Measurements from ENCODE around the gene ZNF831. TPM values are rescaled to one million over a fixed set of nuclear protein-coding genes. Genes with fewer than 3 reads are reported as not detected.
A peak's percentile ranks its signal among the peaks of the same experiment; 100 is the strongest.

The ZNF831 gene
- total RNA-seq, 1 experiment from 2014 or later, result not detected

DNA sequence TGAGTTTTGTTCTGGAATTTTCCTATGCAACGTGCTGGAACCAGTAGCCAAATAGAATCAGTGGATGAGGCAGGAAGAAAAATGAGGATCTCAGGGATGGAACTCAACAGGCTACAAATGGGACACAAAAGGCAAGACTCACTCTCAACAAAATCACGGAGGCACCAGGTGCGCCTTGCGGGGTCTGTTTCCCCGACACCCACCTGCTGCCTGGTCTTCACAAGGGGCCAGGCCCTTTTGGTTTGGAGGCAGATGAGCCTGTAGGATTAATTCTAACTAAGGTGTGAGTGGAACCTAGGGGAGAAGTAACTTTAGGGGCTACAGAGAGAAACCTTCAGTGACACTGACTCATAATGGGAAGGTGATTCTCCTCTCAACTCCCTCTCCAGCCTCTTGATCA, 56.5 kb downstream of the ZNF831 start:
- no peak overlapping the region for H3K4me3 Mint-ChIP-seq (ENCODE audit: low read depth, unreplicated experiment)
- TF ChIP-seq, protein P1, sequence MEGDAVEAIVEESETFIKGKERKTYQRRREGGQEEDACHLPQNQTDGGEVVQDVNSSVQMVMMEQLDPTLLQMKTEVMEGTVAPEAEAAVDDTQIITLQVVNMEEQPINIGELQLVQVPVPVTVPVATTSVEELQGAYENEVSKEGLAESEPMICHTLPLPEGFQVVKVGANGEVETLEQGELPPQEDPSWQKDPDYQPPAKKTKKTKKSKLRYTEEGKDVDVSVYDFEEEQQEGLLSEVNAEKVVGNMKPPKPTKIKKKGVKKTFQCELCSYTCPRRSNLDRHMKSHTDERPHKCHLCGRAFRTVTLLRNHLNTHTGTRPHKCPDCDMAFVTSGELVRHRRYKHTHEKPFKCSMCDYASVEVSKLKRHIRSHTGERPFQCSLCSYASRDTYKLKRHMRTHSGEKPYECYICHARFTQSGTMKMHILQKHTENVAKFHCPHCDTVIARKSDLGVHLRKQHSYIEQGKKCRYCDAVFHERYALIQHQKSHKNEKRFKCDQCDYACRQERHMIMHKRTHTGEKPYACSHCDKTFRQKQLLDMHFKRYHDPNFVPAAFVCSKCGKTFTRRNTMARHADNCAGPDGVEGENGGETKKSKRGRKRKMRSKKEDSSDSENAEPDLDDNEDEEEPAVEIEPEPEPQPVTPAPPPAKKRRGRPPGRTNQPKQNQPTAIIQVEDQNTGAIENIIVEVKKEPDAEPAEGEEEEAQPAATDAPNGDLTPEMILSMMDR (IDR thresholded peaks at IDR 0.05; ENCODE audit: unreplicated experiment), result no peak
- H3K4me1 Mint-ChIP-seq (ENCODE audit: low read depth, unreplicated experiment), result peaks cover 10% of the 10 kb centered on the region
- H3K9me3 Mint-ChIP-seq (ENCODE audit: low read depth, unreplicated experiment), result no peaks in the 10 kb centered on the region
- H3K27ac Mint-ChIP-seq (ENCODE audit: unreplicated experiment), result no peak overlapping the region
- no TSS peak for BruUV-seq (replicated peaks)
- DNase-seq, result no peak
- CTCF ChIA-PET, result no interaction called here
- peaks cover 6% of the 10 kb centered on the region for H3K36me3 Mint-ChIP-seq (ENCODE audit: insufficient read depth, unreplicated experiment)
- intact Hi-C loops (cut with micrococcal nuclease; ENCODE audit: unreplicated experiment), result loop anchor here (5.0 to 10.0 kb wide), 3 partner anchors 165 to 237 kb away; no protein-coding TSS in a partner anchor
- peaks cover 100% of the 10 kb centered on the region for H3K27me3 Mint-ChIP-seq (ENCODE audit: unreplicated experiment)

- CTCF ChIA-PET, result interaction anchor here (0.5 to 2.0 kb wide), 7 partner anchors 17 to 378 kb away, joined by 3 to 19 read pairs (median 4); no protein-coding TSS in a partner anchor
- Mint-ChIP-seq H3K4me1 (ENCODE audit: low read depth, unreplicated experiment) (peaks cover 10% of the 10 kb centered on the region), H3K9me3 (ENCODE audit: low read depth, unreplicated experiment) (no peaks in the 10 kb centered on the region), H3K27me3 (ENCODE audit: unreplicated experiment) (peaks cover 100% of the 10 kb centered on the region), H3K27ac (ENCODE audit: unreplicated experiment) (no peak overlapping the region), H3K4me3 (ENCODE audit: low read depth, unreplicated experiment) (no peak overlapping the region), H3K36me3 (ENCODE audit: insufficient read depth, unreplicated experiment) (peaks cover 6% of the 10 kb centered on the region)
- BruUV-seq (replicated peaks), result no TSS peak
- TF ChIP-seq, protein P1 (IDR thresholded peaks at IDR 0.05; ENCODE audit: unreplicated experiment), result no peak
- intact Hi-C loops (cut with micrococcal nuclease; ENCODE audit: unreplicated experiment), result loop anchor here (5.0 to 10.0 kb wide), 3 partner anchors 166 to 236 kb away; no protein-coding TSS in a partner anchor
- no peak for DNase-seq
These were observed 57.6 kb downstream of the ZNF831 start for GRCh38 chr20:59221049-59221706.

DNA sequence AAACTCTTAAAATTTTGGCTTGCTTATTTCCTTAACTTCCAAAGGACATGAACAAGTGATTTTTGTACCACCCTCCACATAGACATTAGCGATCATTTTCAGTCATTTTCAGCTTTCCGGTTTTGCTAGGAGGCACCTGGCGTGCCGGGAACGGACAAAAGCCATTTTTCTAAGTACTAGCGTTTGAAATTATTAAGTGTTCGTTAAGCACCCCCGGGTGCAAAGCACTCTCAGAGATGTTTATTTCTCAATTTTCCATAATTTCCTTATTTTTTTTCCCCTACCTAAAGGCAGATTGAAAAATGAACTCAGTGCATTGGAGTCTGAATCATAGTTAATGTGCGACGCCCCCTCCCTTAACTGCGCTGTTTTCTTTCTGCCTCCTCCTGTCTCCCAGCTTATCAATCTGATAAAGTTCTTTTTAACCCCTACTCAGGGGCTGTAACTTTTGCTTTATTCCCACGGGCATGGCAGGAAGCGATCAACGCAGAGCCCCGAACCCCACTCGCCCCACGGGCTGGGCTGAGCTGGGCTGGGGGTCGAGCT, 58.2 kb downstream of the ZNF831 start:
- Mint-ChIP-seq H3K4me1 (ENCODE audit: low read depth, unreplicated experiment) (peaks cover 10% of the 10 kb centered on the region), H3K27me3 (ENCODE audit: unreplicated experiment) (peaks cover 100% of the 10 kb centered on the region), H3K4me3 (ENCODE audit: low read depth, unreplicated experiment) (peak overlapping the region; percentile 60), H3K9me3 (ENCODE audit: low read depth, unreplicated experiment) (no peaks in the 10 kb centered on the region), H3K36me3 (ENCODE audit: insufficient read depth, unreplicated experiment) (peaks cover 6% of the 10 kb centered on the region), H3K27ac (ENCODE audit: unreplicated experiment) (no peak overlapping the region)
- TF ChIP-seq, protein P1 (IDR thresholded peaks at IDR 0.05; ENCODE audit: unreplicated experiment), result no peak
- DNase-seq, result no peak
- intact Hi-C loops (cut with micrococcal nuclease; ENCODE audit: unreplicated experiment), result loop anchor here (1.0 to 10.0 kb wide), 5 partner anchors 134 to 351 kb away; no protein-coding TSS in a partner anchor
- CTCF ChIA-PET, result interaction anchor here (0.5 to 2.0 kb wide), 16 partner anchors 8 to 378 kb away, joined by 3 to 19 read pairs (median 4); partner anchors contain the start of gene PRELID3B
- no TSS peak for BruUV-seq (replicated peaks)

DNA sequence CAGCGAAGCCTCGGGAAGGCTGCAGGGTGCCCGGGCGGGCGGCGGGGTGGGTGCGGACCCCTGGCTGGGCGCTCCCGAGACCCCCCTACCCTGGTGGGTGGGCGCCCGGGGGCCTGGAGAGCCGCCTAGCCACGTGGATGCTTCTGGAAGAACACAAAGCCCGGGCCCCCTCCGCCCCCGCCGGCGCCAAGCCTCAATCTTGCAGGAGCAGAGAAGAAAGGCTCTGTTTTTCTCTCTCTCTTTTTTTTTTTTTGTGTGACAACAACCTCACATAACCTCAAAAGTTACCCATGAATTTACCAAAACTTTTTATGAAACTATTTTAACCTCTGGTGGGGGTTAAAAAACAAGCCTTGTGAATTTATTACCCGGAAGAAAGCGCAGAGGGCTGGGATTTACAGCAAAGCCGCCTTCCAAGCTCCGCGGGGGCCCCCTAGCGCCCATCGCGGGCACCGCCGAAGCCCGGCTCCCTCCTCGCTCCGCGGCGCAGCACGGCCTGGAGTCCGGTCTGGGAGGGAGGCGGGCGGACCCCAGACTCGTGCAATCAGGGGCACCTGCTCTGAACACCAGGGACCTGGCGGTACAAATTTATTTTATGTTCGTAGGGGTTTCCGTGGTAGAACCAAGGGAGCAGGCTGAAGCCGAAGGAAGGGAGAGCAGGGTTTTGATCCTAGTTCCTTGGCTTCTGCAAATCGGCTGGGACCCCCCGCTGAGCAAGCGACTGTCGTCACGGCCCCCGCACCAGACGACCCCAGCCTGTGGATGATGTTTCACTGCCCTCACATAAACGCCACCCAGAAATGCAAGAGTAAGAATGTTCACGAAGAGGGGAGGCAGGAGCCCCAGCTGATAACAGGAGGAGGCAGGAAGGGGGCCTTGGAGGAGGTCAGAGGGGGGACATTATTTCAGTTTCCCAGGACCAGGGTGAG, 58.9 kb downstream of the ZNF831 start:
- CTCF ChIA-PET, result interaction anchor here (0.5 to 2.0 kb wide), 13 partner anchors 9 to 379 kb away, joined by 3 to 19 read pairs (median 4); partner anchors contain the start of gene PRELID3B
- Mint-ChIP-seq H3K27me3 (ENCODE audit: unreplicated experiment) (peaks cover 100% of the 10 kb centered on the region), H3K4me3 (ENCODE audit: low read depth, unreplicated experiment) (peak overlapping the region; percentile 60), H3K36me3 (ENCODE audit: insufficient read depth, unreplicated experiment) (peaks cover 6% of the 10 kb centered on the region), H3K27ac (ENCODE audit: unreplicated experiment) (no peak overlapping the region), H3K9me3 (ENCODE audit: low read depth, unreplicated experiment) (no peaks in the 10 kb centered on the region), H3K4me1 (ENCODE audit: low read depth, unreplicated experiment) (peaks cover 10% of the 10 kb centered on the region)
- TF ChIP-seq, protein P1 (IDR thresholded peaks at IDR 0.05; ENCODE audit: unreplicated experiment), result peak; percentile 98
- no TSS peak for BruUV-seq (replicated peaks)
- DNase-seq, result peak; percentile 95
- intact Hi-C loops (cut with micrococcal nuclease; ENCODE audit: unreplicated experiment), result loop anchor here (1.0 to 10.0 kb wide), 5 partner anchors 135 to 352 kb away; no protein-coding TSS in a partner anchor
